H1 (cell line): ENCODE measurements around the gene SPIRE1. TPM values are rescaled to one million over a fixed set of nuclear protein-coding genes. Genes with fewer than 3 reads are reported as not detected.

Experiments
- CTCF ChIA-PET: fragments of 300-600 bp; sonication (Branson Sonifier 250); formaldehyde crosslinking; loops from one replicate; lab custom pipeline; 2021; ENCODE audit not compliant: partially characterized antibody; lab: Charles Lee
- POLR2A ChIA-PET: fragments of 300-600 bp; sonication (Branson Sonifier 250); formaldehyde crosslinking; loops from one replicate; lab custom pipeline; 2021; ENCODE audit warnings: inconsistent platforms; ENCODE audit not compliant: partially characterized antibody; lab: Charles Lee
- DNase-seq, 2 experiments: peaks; one replicate each; pipeline versions ENCODE4 v3.0.0 to v3.0.0-alpha.2; 2010 to 2022; ENCODE audit warnings: low spot score in 2 of 2, low read depth in 1 of 2, mixed read lengths in 1 of 2
- FAIRE-seq: peaks from 2 replicates; lab custom pipeline; 2011; peaks lifted over from hg19 to GRCh38; lab: Jason Lieb, UNC
- H2AFZ ChIP-seq: 2 replicates; pipeline ENCODE4 v1.8.1; 2012; ENCODE audit warnings: low read length, inconsistent platforms
- H2AK5ac ChIP-seq: 2 replicates; pipeline ENCODE4 v1.6.1; 2013; ENCODE audit warnings: low read depth, low read length
- H2BK120ac ChIP-seq: replicated peaks from 2 replicates; pipeline ENCODE3; 2013; ENCODE audit warnings: low read depth, low read length, inconsistent platforms
- H2BK12ac ChIP-seq: 2 replicates; pipeline ENCODE4 v1.6.1; 2013; ENCODE audit warnings: low read depth, low read length
- H2BK15ac ChIP-seq: 2 replicates; pipeline ENCODE4 v1.6.1; 2013; ENCODE audit warnings: low read length
- H2BK20ac ChIP-seq: 2 replicates; pipeline ENCODE4 v1.6.1; 2013; ENCODE audit warnings: low read length
- H2BK5ac ChIP-seq: 2 replicates; pipeline ENCODE4 v1.6.1; 2013; ENCODE audit warnings: low read depth, low read length
- H3K14ac ChIP-seq: 2 replicates; pipeline ENCODE4 v1.6.1; 2013; ENCODE audit warnings: inconsistent platforms; ENCODE audit not compliant: insufficient read length
- H3K18ac ChIP-seq: 2 replicates; pipeline ENCODE4 v1.6.1; 2013; ENCODE audit warnings: low read length; ENCODE audit errors: extremely low read depth
- H3K23ac ChIP-seq: 2 replicates; pipeline ENCODE4 v1.6.1; 2013; ENCODE audit warnings: inconsistent platforms; ENCODE audit not compliant: insufficient read length
- H3K23me2 ChIP-seq: 2 replicates; pipeline ENCODE4 v1.6.1; 2013; ENCODE audit warnings: low read depth, low read length
- H3K27ac ChIP-seq: 2 replicates; pipeline ENCODE4 v1.6.1; 2011; ENCODE audit warnings: low read depth, low read length, inconsistent platforms
- H3K27me3 ChIP-seq, 4 experiments: replicated peaks in 1 of 4; 1 replicate in 1 of 4; 2 replicates in 3 of 4; pipeline versions ENCODE4 v1.6.1 to v1.8.1; 2011 to 2013; ENCODE audit warnings: low read length in 3 of 4, mild to moderate bottlenecking in 3 of 4, inconsistent platforms in 2 of 4, mixed read lengths in 2 of 4, moderate library complexity in 1 of 4; ENCODE audit not compliant: control insufficient read depth in 3 of 4, insufficient read depth in 3 of 4; ENCODE audit errors: extremely low read depth in 1 of 4
- H3K36me3 ChIP-seq, 4 experiments: 2 replicates each; pipeline versions ENCODE4 v1.6.1 to v1.8.1; 2011 to 2013; ENCODE audit warnings: mild to moderate bottlenecking in 4 of 4, low read length in 3 of 4, moderate library complexity in 2 of 4, control low read depth in 1 of 4, inconsistent platforms in 1 of 4; ENCODE audit not compliant: insufficient read depth in 4 of 4, control insufficient read depth in 2 of 4
- H3K4ac ChIP-seq: replicated peaks from 2 replicates; pipeline ENCODE3; 2013; ENCODE audit warnings: low read length, low read depth, mixed read lengths, inconsistent platforms; ENCODE audit not compliant: insufficient read length
- H3K4me1 ChIP-seq, 4 experiments: replicated peaks in 1 of 4; 1 replicate in 1 of 4; 2 replicates in 3 of 4; pipeline versions ENCODE4 v1.6.1 to v1.8.1; 2011 to 2013; ENCODE audit warnings: low read length in 3 of 4, inconsistent platforms in 2 of 4, mixed read lengths in 1 of 4; ENCODE audit not compliant: insufficient read depth in 4 of 4, control insufficient read depth in 3 of 4
- H3K4me2 ChIP-seq, 2 experiments: 2 replicates each; pipeline versions ENCODE4 v1.6.1 to v1.8.1; 2011 to 2013; ENCODE audit warnings: low read depth in 2 of 2, low read length in 2 of 2, control low read depth in 1 of 2, inconsistent platforms in 1 of 2, mild to moderate bottlenecking in 1 of 2; ENCODE audit not compliant: insufficient read depth in 1 of 2
- H3K4me3 ChIP-seq, 4 experiments: fragments of 200-600, 300-600 bp in 1 of 4; sonication (generic), shearing (Covaris generic), sonication (Bioruptor Twin) in 1 of 4; 2 replicates each; pipeline versions ENCODE4 v1.5.1 to v1.8.1; 2011 to 2016; ENCODE audit warnings: low read length in 4 of 4, low read depth in 3 of 4, control low read depth in 2 of 4, inconsistent platforms in 2 of 4, mild to moderate bottlenecking in 2 of 4, mixed read lengths in 1 of 4, moderate library complexity in 1 of 4; ENCODE audit not compliant: insufficient read depth in 2 of 4; ENCODE audit errors: extremely low read depth in 1 of 4
- H3K56ac ChIP-seq: replicated peaks from 2 replicates; pipeline ENCODE3; 2013; ENCODE audit warnings: low read depth, mild to moderate bottlenecking, mixed read lengths, low read length, inconsistent platforms; ENCODE audit not compliant: insufficient read length
- H3K79me1 ChIP-seq: 2 replicates; pipeline ENCODE4 v1.6.1; 2013; ENCODE audit warnings: low read depth, low read length, control low read depth
- H3K79me2 ChIP-seq, 2 experiments: 2 replicates each; pipeline versions ENCODE4 v1.6.1 to v1.8.1; 2012 to 2013; ENCODE audit warnings: low read length in 2 of 2, mild to moderate bottlenecking in 2 of 2, inconsistent platforms in 1 of 2; ENCODE audit not compliant: insufficient read depth in 2 of 2, control insufficient read depth in 1 of 2
- H3K9ac ChIP-seq, 4 experiments: replicated peaks in 1 of 4; 1 replicate in 1 of 4; 2 replicates in 3 of 4; pipeline versions ENCODE4 v1.6.1 to v1.8.1; 2011 to 2013; ENCODE audit warnings: low read depth in 3 of 4, low read length in 3 of 4, control low read depth in 2 of 4, mild to moderate bottlenecking in 2 of 4, moderate library complexity in 2 of 4, inconsistent platforms in 1 of 4; ENCODE audit errors: extremely low read depth in 1 of 4
- H3K9me3 ChIP-seq, 2 experiments: 2 replicates each; pipeline versions ENCODE4 v1.6.1 to v1.8.1; 2012 to 2013; ENCODE audit warnings: mild to moderate bottlenecking in 2 of 2, moderate library complexity in 2 of 2, control low read depth in 1 of 2, inconsistent platforms in 1 of 2, low read depth in 1 of 2, low read length in 1 of 2, mixed read lengths in 1 of 2; ENCODE audit not compliant: insufficient read depth in 2 of 2
- H4K20me1 ChIP-seq, 2 experiments: replicated peaks in 1 of 2; 2 replicates each; pipeline versions ENCODE3 to v1.8.1; 2011 to 2013; ENCODE audit warnings: inconsistent platforms in 2 of 2, low read length in 2 of 2, mild to moderate bottlenecking in 1 of 2; ENCODE audit not compliant: insufficient read depth in 2 of 2, control insufficient read depth in 1 of 2
- H4K5ac ChIP-seq: 2 replicates; pipeline ENCODE4 v1.6.1; 2013; ENCODE audit warnings: low read length, low read depth, mixed read lengths, inconsistent platforms; ENCODE audit not compliant: insufficient read length
- H4K8ac ChIP-seq: 2 replicates; pipeline ENCODE4 v1.8.0; 2013; ENCODE audit warnings: mild to moderate bottlenecking, moderate library complexity, low read length, inconsistent platforms; ENCODE audit not compliant: insufficient read depth; ENCODE audit errors: extremely low read depth
- H4K91ac ChIP-seq: replicated peaks from 2 replicates; pipeline ENCODE3; 2013; ENCODE audit warnings: low read length, mixed read lengths, inconsistent platforms; ENCODE audit not compliant: insufficient read length
- CBX8 ChIP-seq: fragments of 300-800, 300-1000 bp; sonication (generic); IDR thresholded peaks from 2 replicates; pipeline ENCODE4 v1.7.1; 2016; ENCODE audit warnings: low read depth, low read length, borderline replicate concordance
- CEBPB ChIP-seq: IDR thresholded peaks from 2 replicates; pipeline ENCODE4 v1.6.1; 2012; ENCODE audit warnings: low read depth, low read length
- CREB1 ChIP-seq: IDR thresholded peaks from 2 replicates; pipeline ENCODE4 v1.6.1; 2012; ENCODE audit warnings: inconsistent platforms
- EP300 ChIP-seq, 2 experiments: IDR thresholded peaks; 1 replicate in 1 of 2; 2 replicates in 1 of 2; pipeline ENCODE4 v1.6.1; 2011 to 2012; ENCODE audit warnings: low read depth in 2 of 2, low read length in 2 of 2, mild to moderate bottlenecking in 2 of 2, borderline replicate concordance in 1 of 2, inconsistent platforms in 1 of 2, moderate library complexity in 1 of 2
- EZH2 ChIP-seq: fragments of 200-600 bp; sonication (generic); IDR thresholded peaks from 2 replicates; pipeline ENCODE4 v1.7.1; 2012; ENCODE audit warnings: low read depth, mild to moderate bottlenecking, moderate library complexity, low read length, inconsistent platforms; ENCODE audit not compliant: severe bottlenecking
- GTF2F1 ChIP-seq: IDR thresholded peaks from 2 replicates; pipeline ENCODE4 v1.6.1; 2012; ENCODE audit warnings: low read depth, low read length, improper control_type of control experiment, borderline replicate concordance
- KDM4A ChIP-seq: IDR thresholded peaks from one replicate; pipeline ENCODE4 v1.7.1; 2012; ENCODE audit warnings: low read depth, mild to moderate bottlenecking, moderate library complexity, low read length, inconsistent platforms; ENCODE audit not compliant: severe bottlenecking
- MAFK ChIP-seq: IDR thresholded peaks from 2 replicates; pipeline ENCODE4 v1.6.1; 2012; ENCODE audit warnings: low read depth, mild to moderate bottlenecking, improper control_type of control experiment, low read length
- NANOG ChIP-seq: IDR thresholded peaks from 2 replicates; pipeline ENCODE4 v1.6.1; 2011; ENCODE audit warnings: low read length, low read depth, mild to moderate bottlenecking, inconsistent platforms; ENCODE audit not compliant: insufficient read depth, poor library complexity, severe bottlenecking
- RXRA ChIP-seq: IDR thresholded peaks from 2 replicates; pipeline ENCODE4 v1.6.1; 2011; ENCODE audit warnings: low read depth, mild to moderate bottlenecking, low read length, moderate library complexity; ENCODE audit not compliant: insufficient read depth
- SP4 ChIP-seq: IDR thresholded peaks from 2 replicates; pipeline ENCODE4 v1.6.1; 2012; ENCODE audit warnings: low read length, inconsistent platforms
- TAF7 ChIP-seq: optimal IDR thresholded peaks from 2 replicates; pipeline ENCODE3; 2011; ENCODE audit warnings: low read depth, mild to moderate bottlenecking, inconsistent platforms, low read length, moderate library complexity, borderline replicate concordance
- WGBS, 2 experiments: shearing (Covaris generic) in 1 of 2; methylation state at CpG; one replicate each; pipeline versions ENCODE4 v1.1.6 to v1.1.7; 2013 to 2015; ENCODE audit warnings: low lambda C conversion rate in 2 of 2, mixed read lengths in 2 of 2, inconsistent platforms in 1 of 2, low coverage in 1 of 2, missing lambda C conversion rate in 1 of 2; ENCODE audit not compliant: insufficient replicate concordance in 2 of 2, insufficient coverage in 1 of 2, insufficient read length in 1 of 2; ENCODE audit errors: extremely low coverage in 1 of 2, missing lambda C conversion rate in 1 of 2; 5-methylcytosine and 5-hydroxymethylcytosine counted together
- polyA plus RNA-seq, 7 experiments: library from polyadenylated mRNA; depleted of rRNA in 3 of 7; stranded (reverse) in 5 of 7; unstranded in 2 of 7; fragments of >200 nt in 5 of 7; fragments of 200-250 nt in 2 of 7; gene quantifications; 1 replicate in 5 of 7; 2 replicates in 1 of 7; 4 replicates in 1 of 7; pipeline versions ENCODE4 v1.2.1 to v1.2.3, GENCODE V29; 2011 to 2013; ENCODE audit warnings: missing spikeins in 2 of 7, mixed read lengths in 2 of 7
- total RNA-seq: library from RNA; stranded (reverse); fragmentation: NEBNext Ultra II Directional; extraction: Animal tissue kit (Norgen Biotek cat#: 25700); gene quantifications from 2 replicates; pipeline ENCODE4 v1.2.1, GENCODE V29; 2021
- TF ChIP-seq, protein P1 (sequence below): IDR thresholded peaks from 2 replicates; pipeline ENCODE4 v1.6.1; 2011; ENCODE audit warnings: low read depth, mild to moderate bottlenecking, low read length; ENCODE audit not compliant: insufficient read depth

Gene SPIRE1
- total and polyA plus RNA-seq, 2 of the 8 experiments (the other 6 are each of a cell fraction or from before 2014, with no cell fraction given), result 6.0 to 21.5 TPM

DNA sequence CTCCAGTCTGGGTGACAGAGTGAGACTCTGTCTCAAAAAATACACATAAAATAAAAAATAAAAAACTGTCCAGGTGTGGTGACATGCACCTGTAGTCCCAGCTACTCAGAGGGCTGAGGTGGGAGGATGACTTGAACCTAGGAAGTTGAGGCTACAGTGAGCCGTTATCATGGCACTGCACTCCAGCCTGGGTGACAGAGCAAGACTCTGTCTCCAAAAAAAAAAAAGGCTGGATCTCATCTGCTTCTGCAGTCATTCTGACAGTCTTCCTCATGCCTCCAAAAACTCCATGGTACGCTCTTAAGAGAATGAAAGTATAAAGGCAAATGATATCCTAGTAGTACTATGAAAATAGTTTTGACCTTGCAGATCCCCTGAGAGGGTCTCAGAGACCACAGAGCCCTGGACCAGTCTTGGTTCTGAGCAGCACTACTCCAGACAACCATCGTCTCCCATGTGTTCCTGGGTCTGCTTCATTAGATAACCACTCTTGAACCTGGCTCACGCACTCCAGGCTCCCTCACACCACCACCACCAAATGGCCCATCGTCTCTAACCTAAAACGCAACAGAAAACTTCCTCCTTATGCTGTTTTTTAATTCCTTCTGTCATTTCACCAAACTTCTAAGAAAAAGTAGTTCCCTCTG is 26.0 kb downstream of the SPIRE1 start:
- ChIA-PET POLR2A (interaction anchor here (0.6 kb wide), 1 partner anchor 71 kb away, joined by 3 read pairs; the partner anchor contains the start of genes CEP76 and PSMG2), CTCF (no interaction called here)
- TF ChIP-seq CREB1 (no peak), EZH2 (no peak), EP300 (IDR thresholded peaks at IDR 0.05; ENCODE audit: borderline replicate concordance in 1 of 2, low read depth in 2 of 2, low read length in 2 of 2) (no peak), TAF7 (no peak), NANOG (no peak), KDM4A (no peak), CBX8 (no peak), MAFK (no peak), RXRA (no peak), SP4 (no peak), CEBPB (no peak), GTF2F1 (no peak)
- TF ChIP-seq, protein P1, sequence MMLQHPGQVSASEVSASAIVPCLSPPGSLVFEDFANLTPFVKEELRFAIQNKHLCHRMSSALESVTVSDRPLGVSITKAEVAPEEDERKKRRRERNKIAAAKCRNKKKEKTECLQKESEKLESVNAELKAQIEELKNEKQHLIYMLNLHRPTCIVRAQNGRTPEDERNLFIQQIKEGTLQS, result no peak

More for the DNA sequence above, 26.0 kb downstream of the SPIRE1 start:
- H2BK120ac ChIP-seq, result no peak overlapping the region
- no peak overlapping the region for H3K56ac ChIP-seq
- no peak overlapping the region for H3K4me2 ChIP-seq
- H3K27me3 ChIP-seq, result no peaks in the 10 kb centered on the region
- H4K5ac ChIP-seq, result no peak overlapping the region
- H4K8ac ChIP-seq, result no peak overlapping the region; the same call in 1 of the 2 replicates
- H3K79me2 ChIP-seq, result no peaks in the 10 kb centered on the region
- 78% methylated on average over 6 of the region's 6 CpGs; no CpG with 5 or more reads in 1 of the 2 experiments for WGBS, 2 experiments
- no peak overlapping the region for H4K91ac ChIP-seq
- no peaks in the 10 kb centered on the region for H3K79me1 ChIP-seq
- H2AFZ ChIP-seq, result no peak overlapping the region
- no peak overlapping the region for H2BK5ac ChIP-seq
- DNase-seq (no peak), FAIRE-seq (no peak)
- H3K18ac ChIP-seq, result no peak overlapping the region
- no peaks in the 10 kb centered on the region for H4K20me1 ChIP-seq
- no peak overlapping the region for H3K9ac ChIP-seq
- H3K36me3 ChIP-seq, result no peaks in the 10 kb centered on the region
- H2AK5ac ChIP-seq, result no peak overlapping the region
- no peak overlapping the region for H3K4me3 ChIP-seq
- H2BK12ac ChIP-seq, result no peak overlapping the region
- no peak overlapping the region for H3K4ac ChIP-seq
- no peak overlapping the region for H3K27ac ChIP-seq
- no peak overlapping the region for H3K23ac ChIP-seq
- no peak overlapping the region for H2BK15ac ChIP-seq
- no peaks in the 10 kb centered on the region for H3K4me1 ChIP-seq
- H3K14ac ChIP-seq, result no peak overlapping the region
- no peaks in the 10 kb centered on the region for H3K9me3 ChIP-seq
- H2BK20ac ChIP-seq, result no peak overlapping the region
- no peaks in the 10 kb centered on the region for H3K23me2 ChIP-seq
